DMS153 treated with DMSO at 0.1 percent for 48 hours (cell line): ENCODE data around the gene PERM1.
A peak's percentile ranks its signal among the peaks of the same experiment; 100 is the strongest.
"Not testable (repeated sequence)": the region's sequence is repeated elsewhere in the genome, so short reads cannot be mapped to it uniquely, and the experiment has no call there.

Experiments
- DNase-seq: peaks from one replicate; lab custom pipeline; 2025; ENCODE audit not compliant: unreplicated experiment; lab: John Stamatoyannopoulos, UW

Gene PERM1, protein sequence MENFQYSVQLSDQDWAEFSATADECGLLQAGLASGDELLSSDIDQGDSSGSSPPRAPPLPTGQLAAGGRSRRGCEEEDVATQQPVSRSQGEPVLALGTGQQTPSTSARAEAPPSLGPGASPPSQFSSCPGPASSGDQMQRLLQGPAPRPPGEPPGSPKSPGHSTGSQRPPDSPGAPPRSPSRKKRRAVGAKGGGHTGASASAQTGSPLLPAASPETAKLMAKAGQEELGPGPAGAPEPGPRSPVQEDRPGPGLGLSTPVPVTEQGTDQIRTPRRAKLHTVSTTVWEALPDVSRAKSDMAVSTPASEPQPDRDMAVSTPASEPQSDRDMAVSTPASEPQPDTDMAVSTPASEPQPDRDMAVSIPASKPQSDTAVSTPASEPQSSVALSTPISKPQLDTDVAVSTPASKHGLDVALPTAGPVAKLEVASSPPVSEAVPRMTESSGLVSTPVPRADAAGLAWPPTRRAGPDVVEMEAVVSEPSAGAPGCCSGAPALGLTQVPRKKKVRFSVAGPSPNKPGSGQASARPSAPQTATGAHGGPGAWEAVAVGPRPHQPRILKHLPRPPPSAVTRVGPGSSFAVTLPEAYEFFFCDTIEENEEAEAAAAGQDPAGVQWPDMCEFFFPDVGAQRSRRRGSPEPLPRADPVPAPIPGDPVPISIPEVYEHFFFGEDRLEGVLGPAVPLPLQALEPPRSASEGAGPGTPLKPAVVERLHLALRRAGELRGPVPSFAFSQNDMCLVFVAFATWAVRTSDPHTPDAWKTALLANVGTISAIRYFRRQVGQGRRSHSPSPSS

DNA sequence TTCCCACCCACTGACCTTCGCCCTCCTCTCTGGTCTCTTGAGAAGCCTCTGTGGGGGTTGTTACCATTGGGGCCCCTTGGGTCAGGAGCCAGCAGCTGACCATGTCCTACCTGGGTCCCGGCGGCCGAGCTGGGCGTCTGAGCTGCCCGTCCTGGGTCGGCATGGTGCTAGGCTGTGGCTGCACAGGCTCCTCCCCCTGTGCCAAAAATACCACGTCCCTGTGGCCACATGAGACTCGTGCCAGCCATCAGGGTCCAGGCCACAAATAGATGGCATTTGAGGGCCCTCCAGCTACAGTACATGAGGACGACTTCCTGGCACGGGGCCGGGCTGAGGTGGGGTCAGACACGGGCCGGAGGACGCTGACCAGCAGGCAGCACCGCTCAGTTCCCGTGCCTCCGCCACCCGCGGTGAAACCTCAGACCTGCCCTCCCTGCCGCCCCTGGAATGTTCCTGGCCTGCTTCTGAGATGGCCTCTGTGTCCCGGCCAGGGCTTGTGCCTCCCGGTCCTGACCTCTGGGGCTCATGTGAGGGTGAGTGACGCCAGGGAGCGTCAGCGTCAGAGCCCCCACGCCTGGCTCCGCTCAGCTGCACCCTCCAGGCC lies at the start of gene PERM1:
Gene PERM1, minus strand, starts transcription at position 139 of the 604 bp plus-strand sequence. CDS start 1,064 bp downstream, outside the sequence.
- no peak for DNase-seq

DNA sequence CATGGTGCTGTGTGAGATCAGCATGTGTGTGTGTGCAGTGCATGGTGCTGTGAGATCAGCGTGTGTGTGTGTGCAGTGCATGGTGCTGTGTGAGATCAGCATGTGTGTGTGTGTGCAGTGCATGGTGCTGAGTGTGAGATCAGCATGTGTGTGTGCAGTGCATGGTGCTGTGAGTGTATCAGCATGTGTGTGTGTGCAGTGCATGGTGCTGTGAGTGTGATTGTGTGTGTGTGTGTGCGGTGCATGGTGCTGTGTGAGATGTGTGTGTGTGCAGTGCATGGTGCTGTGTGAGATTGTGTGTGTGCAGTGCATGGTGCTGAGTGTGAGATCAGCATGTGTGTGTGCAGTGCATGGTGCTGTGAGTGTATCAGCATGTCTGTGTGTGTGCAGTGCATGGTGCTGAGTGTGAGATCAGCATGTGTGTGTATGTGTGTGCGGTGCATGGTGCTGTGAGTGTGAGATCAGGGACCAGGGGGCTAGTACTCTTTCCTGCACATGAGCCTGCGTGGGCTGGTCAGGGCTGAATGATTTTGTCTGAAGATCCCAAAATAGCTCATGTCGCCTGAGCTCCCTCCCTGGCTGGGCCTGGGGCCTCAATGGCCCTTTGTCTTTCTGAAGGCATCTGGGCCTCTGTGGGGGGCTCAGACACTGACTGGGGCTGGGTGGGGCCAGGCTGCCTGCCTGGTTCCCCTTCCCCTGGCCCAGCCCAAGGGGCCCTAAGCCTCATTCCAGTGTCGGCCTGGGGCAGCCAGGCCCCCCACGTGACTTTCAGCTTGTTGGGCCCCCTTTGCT lies 49.2 kb upstream of the PERM1 start:
- not testable (repeated sequence) for DNase-seq

GRCh38 chr1:1027791-1028190 lies 45.9 kb upstream of the PERM1 start:
- no peak for DNase-seq

DNA sequence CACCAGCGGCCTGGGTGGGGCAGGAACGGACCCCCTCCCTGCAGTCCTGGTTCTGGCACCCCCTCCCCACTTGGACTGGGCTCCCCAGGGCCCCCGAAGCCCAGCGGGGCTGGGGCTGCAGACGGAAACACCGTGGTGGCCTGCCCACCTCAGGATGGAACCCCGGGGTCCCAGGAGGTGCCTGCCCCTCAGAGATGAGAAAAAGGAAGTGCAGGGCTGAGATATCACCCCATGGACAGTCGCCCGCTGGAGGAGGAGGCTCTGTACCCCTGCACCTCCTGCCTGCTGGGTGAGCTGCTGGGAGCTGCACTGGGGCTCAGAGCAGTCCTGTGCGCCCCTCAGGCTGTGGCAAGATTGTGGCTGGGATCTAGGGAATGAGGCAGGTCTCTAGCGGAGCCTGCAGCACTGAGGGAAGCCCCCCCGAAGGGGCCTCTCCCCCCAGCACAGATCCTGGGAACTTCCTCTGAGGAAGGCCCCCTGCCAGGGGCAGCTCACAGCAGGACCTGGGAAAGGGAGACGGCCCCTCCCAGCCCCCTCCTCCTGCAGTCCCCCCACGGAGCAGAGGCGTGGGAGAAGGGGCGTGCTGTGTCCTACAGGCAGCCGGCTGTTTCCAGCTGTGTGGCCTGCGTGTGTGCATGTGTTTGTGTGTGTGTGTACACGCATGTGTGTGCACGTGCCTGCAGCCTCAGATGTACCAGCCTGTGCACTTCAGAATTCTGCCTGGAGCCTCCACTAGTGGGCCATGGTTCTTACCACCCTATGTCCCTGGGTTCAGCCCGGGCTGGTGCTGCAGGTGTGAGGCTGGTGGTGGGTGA lies 44.9 kb upstream of the PERM1 start:
- no peak for DNase-seq

DNA sequence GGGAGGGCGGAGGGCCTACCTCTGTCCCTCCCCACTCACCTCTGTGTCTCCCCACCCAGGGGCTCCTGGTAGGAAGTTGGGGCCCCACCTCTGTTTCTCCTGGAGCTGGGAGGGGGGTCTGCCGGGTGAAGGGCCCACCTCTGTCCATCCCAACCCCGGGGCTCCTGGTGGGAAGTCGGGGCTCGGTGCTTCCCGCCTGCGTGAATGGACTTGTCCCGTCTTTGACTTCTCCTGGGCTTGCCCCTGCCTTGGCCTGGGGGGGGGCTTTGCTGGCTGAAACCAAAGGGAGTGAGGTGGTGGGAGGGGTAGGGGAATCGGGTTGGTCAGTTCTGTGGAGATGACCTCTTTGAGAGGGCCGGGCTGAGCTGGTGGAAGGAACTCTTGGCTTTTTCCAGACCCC lies 43.8 kb upstream of the PERM1 start:
- DNase-seq, result no peak

DNA sequence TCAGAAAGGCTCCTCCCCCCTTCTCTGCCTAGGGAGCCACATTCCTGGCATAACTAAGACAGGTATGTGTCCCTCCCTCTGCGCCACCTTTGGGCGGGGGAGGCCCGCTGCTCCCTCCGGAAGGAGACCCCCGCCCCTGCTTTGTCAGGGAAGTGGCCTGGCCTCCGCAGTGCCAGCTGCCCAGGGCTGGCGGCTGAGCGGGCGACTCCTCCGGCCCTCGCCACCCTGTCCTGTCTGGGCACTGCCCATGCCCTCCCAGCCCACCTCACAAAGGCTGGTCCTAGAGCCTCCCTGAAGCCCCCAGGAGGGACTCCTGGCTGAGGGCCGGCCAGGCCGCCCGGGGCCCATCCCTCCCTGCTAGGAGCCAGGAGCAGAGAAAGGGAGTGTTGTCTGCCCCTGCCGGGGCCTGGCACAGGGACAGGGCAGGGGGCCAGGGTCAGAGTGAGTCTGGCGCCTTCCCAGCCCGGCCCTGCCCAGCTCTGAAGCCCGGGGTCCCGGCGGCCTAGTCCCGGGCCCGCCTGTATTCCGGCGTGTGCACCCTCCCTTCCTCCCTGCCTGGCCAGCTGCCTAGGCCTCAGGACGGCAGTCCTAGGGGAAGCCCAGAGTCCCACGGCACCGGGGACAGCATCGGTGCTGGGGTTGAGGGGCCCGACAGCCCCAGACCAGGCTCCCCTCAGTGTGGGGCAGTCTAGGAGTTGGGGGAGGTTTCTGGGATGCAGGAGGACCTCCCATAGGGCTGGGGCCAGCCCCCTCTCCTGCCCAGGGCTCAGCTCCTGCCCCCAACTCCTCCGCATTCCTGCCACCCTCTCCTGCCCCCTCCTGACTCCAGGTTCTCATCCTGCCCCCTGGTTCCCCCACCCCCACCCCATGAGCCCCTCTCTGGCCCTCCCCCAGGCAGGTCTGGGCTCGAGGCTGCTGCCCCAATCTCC lies 43.1 kb upstream of the PERM1 start:
- DNase-seq, result no peak

GRCh38 chr1:1024149-1024770 lies 42.4 kb upstream of the PERM1 start:
- DNase-seq, result no peak

- no peak for DNase-seq
These were observed 41.8 kb upstream of the PERM1 start for GRCh38 chr1:1023700-1024099.

DNA sequence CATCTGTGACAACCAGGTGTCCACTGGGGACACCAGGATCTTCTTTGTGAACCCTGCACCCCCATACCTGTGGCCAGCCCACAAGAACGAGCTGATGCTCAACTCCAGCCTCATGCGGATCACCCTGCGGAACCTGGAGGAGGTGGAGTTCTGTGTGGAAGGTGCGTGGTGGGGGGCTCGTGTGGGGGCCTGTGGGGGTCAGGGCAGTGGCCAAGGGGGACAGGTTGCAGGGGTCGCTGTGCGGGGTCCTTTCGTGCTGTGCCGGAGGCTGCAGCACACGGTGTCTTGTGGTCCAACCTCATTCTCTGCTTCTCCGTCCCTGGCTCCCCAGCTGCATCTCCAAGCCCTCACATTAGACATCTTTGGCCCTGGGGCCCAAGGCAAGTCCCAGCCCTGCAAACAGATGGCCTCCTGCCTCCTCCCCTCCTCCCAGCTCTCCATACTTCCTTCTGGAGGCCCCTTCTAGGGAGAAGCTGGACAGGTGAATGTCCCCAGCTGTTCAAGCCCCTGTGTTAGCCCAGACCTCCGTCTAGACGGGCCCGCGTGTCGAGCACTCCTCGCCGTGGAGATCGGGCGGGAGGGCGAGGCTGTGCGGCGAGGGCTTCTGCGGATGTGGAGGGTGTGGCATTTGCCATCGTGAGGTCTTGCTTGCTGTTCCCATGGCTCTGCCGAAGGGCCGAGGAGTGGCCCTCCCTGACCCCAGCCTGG lies 40.6 kb upstream of the PERM1 start:
- no peak for DNase-seq

DNA sequence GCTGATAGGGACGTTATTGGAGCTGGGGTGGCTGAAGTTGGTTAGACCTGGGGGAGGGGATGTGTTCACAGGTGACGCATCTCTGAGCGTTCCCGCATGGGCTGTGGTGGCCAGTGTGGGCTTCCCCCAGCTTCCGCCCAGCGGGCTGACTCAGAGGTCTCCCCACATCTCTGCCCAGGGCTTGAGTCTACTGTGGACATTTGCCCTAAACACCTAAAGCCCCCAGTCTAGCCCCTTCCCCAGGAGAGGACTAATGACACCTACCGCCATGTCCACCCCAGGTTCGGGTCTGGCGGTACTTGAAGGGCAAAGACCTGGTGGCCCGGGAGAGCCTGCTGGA lies 40.0 kb upstream of the PERM1 start:
- no peak for DNase-seq

DNA sequence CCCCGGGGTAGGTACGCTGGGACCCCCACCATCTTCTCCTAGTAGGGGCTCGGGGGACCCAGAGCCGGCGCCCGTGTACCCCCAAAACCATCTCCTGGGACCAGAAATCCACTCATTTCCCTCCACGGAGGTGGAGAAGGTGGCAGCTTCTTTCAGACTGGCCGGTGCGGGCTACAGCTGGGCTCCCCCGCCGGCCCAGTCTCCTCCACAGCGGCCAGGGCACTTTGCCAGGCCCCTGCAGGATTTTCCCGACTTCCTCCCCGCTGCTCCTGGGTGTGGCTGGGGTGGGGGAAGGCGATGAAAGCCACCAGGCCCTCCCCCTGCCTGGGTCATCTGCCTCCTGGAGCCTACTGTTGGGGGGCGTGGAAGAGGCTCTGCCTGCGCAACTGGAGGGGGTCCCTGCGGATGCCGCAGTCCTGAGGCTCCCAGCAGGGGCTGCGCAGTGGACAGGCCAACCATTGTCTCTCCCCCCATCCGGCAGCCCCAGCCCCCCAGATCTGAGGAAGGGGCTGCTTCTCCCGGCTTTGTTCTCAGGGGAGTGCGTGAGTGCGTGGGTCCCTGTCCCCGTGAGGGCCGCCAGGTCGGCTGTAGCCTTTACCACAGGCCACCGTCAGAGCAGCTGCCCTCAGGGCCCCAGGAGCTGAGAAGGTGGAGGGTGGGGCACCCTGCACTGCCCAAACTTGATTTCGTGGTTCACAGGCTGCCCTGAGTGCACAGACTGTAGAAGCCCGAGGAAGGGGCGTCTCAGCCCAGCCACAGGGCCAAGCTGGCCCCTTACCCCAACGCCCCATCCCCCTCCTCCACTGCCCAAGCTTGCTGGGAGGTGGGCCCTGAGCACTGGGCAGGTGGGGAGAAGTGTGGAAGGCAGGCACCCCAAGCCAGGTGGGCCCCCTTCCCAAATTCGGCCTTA lies 39.4 kb upstream of the PERM1 start:
- DNase-seq, result peak; percentile 45

GRCh38 chr1:1020415-1021009 lies 38.6 kb upstream of the PERM1 start:
- no peak for DNase-seq

GRCh38 chr1:1020000-1020404 lies 38.1 kb upstream of the PERM1 start, which contains the start of gene AGRN:
Gene AGRN (plus strand): TSS chr1:1020120. CDS start chr1:1020173, 53 bp downstream.
- no peak for DNase-seq

DNA sequence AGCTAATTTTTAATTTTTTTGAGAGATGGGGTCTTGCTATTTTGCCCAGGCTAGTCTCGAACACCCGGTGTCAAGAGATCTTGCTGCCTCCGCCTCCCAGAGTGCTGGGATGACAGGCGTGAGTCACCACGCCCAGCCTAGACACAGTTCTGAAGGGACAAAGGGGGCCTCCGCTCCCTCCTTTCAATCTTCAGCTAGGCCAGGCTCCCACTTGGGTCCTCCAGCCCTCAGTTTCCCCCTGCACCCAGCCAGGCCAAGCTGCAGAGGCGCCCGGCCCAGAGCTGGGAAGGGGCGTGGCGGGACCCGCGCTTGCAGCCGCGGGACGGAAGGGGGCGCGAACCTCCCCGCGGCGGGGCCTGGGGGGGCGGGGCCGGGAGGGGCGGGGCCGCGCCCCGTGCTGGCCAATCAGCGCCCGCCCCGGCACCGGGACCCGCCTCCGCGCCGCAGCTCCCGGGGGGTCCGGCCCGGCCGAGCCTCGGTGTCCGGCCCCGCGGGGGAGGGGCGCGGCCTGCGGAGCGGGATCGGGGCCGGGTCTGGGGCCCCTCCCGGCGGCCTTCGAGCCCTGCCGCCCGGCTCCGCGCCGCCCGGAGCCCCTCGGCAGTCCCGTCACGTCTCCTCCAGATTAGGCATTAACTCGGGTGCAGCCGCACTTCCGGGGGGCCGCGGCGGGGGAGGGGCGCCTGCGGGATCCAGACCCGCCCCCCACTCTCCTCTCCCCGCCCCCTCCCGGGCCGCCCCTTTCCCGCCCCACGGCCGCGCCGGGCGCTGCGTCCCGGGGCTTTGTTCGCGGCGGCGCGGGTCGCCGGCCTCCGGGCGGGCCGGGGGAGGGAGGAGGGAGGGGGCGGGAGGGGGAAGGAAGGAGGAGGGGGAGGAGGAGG lies 37.5 kb upstream of the PERM1 start:
- peak; percentile 92 for DNase-seq

DNA sequence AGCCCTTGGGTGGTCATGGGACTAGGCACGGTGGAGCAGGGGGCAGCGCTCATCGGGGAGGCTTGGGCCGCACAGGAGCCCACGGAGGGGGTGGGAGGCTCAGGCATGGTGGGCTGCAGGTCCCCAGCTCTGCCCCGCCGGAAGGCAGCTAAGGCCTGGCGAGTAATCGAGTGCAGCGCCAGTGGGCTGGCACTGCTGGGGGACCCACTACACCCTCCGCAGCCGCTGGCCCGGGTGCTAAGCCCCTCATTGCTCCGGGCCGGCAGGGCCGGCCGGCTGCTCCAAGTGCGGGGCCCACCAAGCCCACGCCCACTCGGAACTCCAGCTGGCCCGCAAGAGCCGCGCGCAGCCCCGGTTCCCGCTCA lies 36.4 kb upstream of the PERM1 start:
- DNase-seq, result not testable (repeated sequence)
